HG02642 (cell line): Measurements from ENCODE around the gene NINL.
"Not testable (repeated sequence)": the region's sequence is repeated elsewhere in the genome, so short reads cannot be mapped to it uniquely, and the experiment has no call there.

Experiments
- ATAC-seq: cut with Tn5 transposase; IDR thresholded peaks from one replicate; pipeline ENCODE4 v1.9.1; 2021; ENCODE audit warnings: mild to moderate bottlenecking; ENCODE audit not compliant: unreplicated experiment, poor library complexity

NINL gene

GRCh38 chr20:25489221-25489871 lies 96.0 kb downstream of the NINL start:
- no peak for ATAC-seq

DNA sequence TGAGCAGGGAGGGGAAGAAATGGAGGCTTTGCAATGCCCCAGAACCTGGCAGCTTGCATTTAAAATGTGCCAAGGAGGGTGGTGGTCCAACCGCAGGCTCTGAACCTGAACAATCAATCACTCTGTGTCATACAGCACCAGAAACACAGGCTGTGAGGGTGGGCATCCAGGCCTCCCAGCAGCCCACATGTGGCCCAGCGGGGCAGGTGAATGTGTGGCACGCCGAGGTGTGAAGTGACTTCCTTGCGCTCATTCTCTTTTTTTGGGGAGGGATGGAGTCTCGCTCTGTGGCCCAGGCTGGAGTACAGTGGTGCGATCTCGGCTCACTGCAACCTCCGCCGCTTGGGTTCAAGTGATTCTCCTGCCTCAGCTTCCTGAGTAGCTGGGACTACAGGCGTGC lies 97.4 kb downstream of the NINL start:
- no peak for ATAC-seq

GRCh38 chr20:25487306-25487705 lies 98.0 kb downstream of the NINL start:
- no peak for ATAC-seq

- ATAC-seq = no peak
These were observed 99.0 kb downstream of the NINL start for GRCh38 chr20:25486377-25486776.

DNA sequence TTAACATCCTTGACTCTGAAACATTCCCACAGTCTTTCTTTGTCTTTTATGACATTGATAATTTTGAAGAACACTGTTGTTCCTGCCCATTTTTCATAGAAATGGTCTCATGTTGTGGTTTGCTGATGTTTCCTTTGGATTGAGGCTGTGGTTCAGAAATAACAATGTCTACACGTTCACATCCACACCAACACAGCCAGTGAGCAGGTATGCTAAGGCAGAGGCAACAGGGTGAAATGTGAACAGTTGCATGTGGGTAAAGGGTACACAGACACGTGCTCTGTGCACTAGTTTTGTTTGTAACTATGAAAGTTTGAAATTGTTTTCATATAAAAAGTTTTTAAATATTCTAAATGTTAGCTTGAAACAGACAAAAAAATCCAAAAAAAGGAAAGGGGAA lies 99.5 kb downstream of the NINL start:
- ATAC-seq = no peak

GRCh38 chr20:25484911-25485511 lies 100.3 kb downstream of the NINL start:
- no peak for ATAC-seq

- no peak for ATAC-seq
These were observed 101.0 kb downstream of the NINL start for GRCh38 chr20:25484224-25484846.

DNA sequence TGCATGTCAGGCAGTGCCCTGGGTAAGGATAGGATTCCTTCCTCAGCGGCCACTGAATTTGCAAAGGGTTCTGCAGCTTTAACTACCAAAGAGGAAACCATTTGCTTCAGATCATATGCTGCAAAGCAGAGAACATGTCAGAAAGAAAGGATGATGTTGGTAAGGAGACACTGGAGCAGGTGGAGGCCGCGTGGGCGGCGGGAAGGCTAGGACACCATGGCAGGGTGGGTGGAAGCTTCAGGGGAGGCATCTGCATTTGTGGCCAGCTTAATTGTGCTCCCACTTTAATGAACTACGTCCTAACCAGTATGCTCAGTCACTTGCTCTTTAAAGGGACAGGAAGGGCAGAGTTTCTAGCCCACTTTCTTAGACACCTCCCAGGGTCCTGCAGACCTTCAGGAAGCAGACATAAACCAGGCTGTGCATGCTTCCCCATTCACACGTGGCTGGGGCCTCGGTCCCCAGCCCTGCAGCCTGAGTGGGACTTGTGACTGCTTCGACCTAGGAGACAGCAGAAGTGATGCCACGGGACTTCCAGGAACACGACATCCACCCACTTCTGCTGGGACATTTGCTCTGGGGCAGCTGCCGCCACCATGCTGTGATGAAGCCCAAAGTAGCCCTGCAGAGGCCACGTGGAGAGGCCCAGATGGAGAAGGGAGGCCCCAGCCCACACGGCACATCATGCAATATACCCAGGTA lies 101.7 kb downstream of the NINL start:
- ATAC-seq = no peak

DNA sequence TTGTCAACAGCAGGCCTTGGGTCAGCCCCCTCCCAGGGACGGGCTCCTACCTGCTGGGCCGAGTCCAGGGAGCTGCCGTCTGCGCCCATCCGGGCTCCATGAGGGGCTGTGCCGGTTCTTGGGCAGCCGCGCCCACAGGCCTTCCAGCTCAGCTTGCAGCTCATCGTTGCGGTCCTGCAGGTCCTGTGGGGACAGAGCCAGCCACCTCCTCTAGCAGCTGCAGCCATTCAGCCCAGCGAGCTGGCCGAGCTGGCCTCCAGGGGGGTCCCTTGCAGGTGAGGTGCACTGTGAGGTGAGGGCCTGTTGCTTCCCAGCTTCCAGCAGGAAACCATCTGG lies 103.4 kb downstream of the NINL start:
- no peak for ATAC-seq

- ATAC-seq = no peak
These were observed 104.0 kb downstream of the NINL start for GRCh38 chr20:25481235-25481917.

DNA sequence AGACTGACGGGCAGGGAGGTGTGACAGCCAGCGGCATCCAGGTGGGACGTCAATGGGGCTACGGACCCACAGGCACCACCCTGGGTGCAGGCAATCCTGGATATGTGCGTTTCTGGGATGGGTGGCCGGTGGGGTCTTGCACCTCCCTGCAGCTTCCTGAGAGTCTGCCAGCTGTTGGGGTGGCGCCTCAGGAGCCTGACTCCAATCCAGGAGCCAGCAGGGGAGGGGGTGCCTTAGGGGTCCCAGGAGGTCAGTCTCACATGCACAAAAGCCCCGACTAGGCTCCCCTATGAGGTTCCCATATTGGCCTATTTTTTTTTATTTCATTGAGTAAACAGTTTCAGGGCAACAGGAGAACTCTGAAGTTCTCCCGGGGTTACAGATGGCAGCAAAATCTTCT lies 104.5 kb downstream of the NINL start:
- ATAC-seq = no peak

GRCh38 chr20:25480156-25480555 lies 105.2 kb downstream of the NINL start:
- no peak for ATAC-seq

DNA sequence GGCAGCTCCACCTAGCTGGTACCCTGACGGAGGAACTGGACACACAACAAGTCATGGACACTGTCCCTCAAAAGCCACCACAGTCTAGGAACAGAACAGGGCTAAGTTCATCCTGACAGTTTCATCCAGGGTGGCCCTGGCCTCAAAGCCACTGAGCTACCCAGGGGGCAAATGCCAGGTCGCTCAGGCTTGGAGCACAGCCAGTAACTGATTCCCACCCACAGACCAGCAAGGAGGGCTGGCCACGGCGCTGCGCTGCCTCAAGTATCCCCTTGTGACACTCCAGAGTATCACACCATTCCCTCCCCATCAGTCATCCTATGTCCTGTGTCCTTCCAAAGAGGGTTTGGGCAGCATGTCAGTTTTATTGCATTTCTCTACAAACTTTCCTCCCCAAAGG lies 105.7 kb downstream of the NINL start:
- no peak for ATAC-seq

- no peak for ATAC-seq
These were observed 106.3 kb downstream of the NINL start for GRCh38 chr20:25478889-25479568.

GRCh38 chr20:25477014-25477882 lies 108.1 kb downstream of the NINL start:
- ATAC-seq = no peak

- no peak for ATAC-seq
These were observed 109.0 kb downstream of the NINL start for GRCh38 chr20:25476106-25477013.

DNA sequence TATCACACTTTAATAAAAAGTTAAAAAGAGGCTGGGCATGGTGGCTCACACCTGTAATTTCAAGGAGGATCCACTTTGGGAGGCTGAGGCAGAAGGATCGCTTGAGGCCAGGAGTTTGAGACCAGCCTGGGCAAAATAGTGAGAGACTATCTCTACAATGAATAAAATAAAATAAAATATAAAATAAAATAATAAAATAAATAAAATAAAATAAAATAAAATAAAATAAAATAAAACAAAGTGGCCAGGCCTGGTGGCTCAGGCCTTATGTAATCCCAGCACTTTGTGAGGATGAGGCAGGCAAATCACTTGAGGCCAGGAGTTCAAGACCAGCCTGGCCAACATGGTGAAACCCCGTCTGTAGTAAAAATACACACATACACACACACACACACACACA lies 112.0 kb downstream of the NINL start:
- ATAC-seq = not testable (repeated sequence)

DNA sequence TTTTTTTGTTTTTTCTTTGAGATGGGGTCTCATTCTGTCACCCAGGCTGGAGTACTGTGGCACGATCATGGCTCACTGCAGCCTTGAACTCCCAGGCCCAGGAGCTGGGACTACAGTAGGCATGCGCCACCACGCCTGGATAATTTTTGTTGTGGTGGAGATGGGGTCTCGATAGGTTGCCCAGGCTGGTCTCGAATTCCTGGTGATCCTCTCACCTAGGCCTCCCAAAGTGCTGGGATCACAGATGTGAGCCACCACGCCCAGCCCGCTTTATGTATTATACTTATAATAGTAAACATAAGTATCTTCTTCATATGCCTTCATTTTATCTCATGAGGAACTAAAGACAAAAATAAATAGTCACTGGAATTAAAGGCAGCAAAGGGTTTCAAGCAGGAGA lies 114.3 kb downstream of the NINL start:
- no peak for ATAC-seq
